COR-L47 (cell line): Measurements from ENCODE around the gene GET4.

Experiments
- DNase-seq: peaks from one replicate; lab custom pipeline; 2025; lab: John Stamatoyannopoulos, UW

GET4 gene

DNA sequence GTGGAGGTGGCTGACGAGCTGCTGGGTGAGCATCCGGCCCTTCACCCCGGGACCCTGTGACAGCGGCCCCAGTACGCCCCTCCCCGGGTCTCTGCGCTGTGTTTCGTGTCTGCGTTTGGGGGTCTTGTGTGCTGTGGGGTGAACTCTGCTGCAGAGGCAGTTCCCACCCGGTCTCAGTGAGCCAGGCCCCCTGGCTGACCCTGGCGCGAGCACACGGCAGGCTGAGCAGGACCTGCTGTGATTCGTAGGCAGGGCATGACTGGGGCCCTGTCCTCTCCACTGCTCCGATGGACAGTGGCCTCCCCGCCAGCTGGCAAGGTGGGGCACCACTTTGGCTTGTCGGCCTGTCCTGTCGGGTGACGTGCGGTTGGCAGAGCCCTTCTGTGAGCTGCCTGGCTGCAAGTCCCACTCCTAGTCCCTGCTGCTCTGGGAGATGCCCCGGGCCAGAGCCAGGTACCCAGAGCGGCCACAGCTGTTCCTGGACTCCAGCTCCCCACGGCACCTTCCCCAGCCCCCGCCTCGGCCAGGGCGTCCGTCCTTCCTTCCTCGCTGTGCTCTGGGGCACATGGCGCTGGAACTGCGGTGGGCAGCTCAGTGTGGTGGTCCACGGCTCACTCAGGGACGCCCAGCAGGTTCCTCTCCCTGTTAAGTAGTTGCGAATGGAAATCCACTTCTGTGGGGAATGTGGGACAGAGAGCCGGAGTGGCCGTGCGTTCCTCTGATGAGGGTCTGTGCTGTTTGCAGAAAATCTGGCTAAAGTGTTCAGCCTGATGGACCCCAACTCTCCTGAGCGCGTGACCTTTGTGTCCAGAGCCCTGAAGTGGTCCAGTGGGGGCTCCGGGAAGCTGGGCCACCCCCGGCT lies 10.5 kb downstream of the GET4 start:
- DNase-seq, result no peak

- no peak for DNase-seq
Measured at GRCh38 chr7:887488-887820, 11.1 kb downstream of the GET4 start.

DNA sequence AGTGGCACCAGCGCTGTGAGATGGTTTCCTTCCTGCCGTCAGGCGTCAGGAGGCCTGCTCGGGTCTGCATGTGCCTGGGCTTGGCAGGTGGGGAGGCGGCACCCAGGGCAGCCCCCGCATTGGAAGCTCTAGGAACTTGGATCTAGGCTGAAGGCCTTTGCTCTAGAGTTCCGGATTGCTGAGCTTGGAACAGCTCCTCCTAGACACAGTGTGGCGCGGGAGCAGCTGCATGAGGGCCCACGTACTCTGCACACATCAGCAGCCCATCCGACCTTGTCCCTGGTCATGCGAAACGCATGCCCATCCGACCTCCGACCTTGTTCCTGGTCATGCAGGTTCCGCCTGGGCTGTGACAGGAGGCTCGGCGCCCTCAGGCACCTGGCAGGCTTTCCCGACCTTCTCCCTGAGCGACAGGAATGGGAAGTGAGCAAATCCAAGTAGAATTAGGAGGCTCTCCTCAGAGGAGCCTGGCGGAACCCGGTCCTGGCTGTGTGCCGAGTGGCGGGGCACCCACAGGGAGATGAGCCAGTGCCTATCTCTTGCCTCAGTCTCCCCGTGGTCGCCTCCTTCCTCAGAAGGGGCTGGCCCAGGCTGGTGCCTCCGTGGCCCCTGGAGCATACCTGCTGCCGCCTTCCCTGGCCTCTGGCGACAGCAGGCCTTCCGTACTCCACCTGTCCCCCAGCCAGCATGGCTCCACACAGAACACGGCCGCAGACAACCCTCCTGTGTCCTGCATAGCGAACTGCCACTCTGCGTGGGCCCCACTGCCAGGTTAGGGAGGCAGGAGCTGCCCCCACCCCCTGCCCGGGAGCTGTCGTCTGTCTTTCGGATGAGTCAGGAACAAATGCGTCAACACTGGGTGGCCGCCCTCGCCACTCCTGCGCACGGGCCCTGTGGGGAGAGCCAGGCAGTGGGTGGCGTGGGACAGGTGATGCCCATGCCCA lies 12.0 kb downstream of the GET4 start:
- no peak for DNase-seq

DNA sequence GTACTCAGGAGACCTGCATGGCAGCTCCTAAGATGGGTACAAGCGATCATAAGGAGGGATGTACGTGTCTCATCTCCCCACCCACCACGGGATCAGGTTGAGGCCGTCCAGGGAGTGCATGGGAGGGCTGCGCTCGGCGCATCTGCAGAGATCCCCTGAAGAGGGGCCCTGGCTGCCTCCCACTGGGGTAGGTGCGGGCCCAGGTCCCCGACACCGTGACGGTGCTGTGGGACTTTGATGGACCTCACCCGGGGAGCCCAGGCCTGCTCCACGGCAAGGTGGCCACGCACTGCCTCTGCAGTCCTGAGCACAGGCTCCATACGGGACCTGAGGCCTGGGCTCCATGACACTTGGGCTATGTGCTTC lies 12.7 kb downstream of the GET4 start:
- DNase-seq, result no peak

- DNase-seq, result no peak
Measured at GRCh38 chr7:889391-889790, 13.0 kb downstream of the GET4 start.

DNA sequence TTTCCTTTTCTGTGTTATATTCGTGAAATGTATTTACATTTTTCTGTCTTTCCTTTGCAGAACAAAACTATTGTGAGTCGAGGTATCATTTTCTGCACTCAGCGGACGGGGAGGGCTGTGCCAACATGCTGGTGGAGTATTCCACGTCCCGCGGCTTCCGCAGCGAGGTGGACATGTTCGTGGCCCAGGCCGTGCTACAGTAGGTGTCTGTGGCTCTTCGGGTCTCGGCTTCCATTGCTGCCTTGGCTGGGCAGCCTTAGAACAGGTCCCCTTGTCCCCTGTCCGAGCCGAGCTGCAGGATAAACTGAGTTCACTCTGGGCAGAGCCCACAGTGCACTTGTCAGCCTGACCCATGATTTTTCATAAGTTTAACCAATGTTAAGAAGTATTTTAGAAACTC lies 14.5 kb downstream of the GET4 start:
- no peak for DNase-seq

DNA sequence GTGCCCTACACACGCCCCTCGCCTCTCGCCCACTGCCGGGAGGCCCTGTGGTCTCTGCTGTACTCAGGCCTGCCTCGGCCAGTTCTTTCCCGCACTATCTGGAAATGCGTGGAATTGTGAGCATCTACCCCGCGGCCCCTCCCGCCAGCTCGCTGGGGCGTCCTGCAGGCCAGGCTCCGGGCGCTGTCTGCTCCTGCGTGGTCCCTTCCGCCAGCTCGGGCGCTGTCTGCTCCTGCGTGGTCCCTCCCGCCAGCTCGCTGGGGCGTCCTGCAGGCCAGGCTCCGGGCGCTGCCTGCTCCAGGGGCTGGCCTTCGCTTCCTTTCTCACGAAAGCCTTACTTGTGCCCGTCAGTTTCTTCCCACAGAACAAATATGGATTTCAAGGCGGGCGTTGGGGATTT lies 14.9 kb downstream of the GET4 start:
- no peak for DNase-seq

DNA sequence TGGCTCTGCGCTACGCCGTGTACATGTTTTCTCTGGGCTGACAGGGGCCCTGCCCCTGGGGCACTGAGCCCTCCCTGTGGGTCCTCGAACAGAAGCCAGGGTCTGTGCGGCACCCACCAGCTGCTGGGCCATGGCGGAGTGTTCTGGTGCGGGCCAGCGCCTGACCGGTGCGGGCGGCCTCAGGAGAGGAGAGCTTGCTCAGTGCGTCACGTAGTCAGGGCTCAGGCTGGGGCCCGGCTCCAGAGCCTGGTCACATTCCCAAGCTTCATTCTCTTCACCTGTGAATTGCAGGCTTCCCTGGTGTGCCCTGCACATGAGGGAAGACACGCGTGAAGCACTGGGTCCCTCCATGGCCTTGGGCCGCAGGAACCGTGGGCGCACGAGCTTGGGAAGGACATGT lies 15.5 kb downstream of the GET4 start:
- no peak for DNase-seq

DNA sequence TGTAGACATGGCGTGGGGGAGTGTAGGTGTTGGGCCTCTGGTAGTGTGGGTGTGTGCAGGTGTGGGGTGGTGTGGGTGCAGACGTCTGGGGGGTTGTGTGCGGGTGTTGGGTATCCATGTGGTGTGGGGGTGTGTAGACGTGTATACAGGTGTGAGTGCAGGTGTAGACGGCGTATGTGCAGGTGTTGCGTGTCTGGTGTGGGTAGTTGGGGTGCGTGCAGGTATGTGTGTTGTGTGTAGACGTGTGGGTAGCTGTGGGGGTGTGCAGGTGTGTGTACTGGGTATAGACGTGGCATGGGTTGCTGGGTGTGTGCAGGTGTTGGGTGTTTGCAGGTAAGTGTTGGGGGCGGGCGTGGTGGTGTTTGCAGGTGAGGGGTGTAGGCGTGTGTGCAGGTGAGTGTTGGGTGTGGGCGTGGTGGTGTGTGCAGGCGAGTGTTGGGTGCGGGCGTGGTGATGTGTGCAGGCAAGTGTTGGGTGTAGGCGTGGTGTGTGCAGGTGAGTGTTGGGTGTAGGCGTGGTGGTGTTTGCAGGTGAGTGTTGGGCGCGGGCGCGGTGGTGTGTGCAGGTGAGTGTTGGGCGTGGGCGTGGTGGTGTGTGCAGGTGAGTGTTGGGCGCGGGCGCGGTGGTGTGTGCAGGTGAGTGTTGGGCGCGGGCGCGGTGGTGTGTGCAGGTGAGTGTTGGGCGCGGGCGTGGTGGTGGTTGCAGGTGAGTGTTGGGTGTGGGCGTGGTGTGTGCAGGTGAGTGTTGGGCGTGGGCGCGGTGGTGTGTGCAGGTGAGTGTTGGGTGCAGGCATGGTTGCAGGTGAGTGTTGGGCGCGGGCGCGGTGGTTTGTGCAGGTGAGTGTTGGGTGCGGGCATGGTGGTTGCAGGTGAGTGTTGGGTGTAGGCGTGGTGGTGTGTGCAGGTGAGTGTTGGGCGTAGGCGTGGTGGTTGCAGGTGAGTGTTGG lies 16.6 kb downstream of the GET4 start:
- DNase-seq, result no peak

DNA sequence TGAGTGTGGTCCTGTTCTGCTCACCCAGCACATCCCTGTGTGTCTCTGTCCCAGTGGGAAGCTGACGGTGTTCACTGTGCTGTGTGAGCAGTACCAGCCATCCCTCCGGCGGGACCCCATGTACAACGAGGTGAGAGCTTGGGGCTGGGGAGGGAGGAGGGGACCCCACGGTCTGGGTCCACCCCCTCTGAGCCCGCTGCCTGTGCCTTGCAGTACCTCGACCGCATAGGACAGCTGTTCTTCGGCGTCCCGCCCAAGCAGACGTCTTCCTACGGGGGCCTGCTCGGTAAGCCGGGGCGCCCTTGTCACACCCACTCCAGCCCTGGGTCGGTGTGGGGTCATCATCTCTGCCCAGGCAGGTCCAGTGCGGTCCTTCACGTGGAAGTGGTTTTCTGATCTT lies 17.3 kb downstream of the GET4 start:
- DNase-seq, result no peak

DNA sequence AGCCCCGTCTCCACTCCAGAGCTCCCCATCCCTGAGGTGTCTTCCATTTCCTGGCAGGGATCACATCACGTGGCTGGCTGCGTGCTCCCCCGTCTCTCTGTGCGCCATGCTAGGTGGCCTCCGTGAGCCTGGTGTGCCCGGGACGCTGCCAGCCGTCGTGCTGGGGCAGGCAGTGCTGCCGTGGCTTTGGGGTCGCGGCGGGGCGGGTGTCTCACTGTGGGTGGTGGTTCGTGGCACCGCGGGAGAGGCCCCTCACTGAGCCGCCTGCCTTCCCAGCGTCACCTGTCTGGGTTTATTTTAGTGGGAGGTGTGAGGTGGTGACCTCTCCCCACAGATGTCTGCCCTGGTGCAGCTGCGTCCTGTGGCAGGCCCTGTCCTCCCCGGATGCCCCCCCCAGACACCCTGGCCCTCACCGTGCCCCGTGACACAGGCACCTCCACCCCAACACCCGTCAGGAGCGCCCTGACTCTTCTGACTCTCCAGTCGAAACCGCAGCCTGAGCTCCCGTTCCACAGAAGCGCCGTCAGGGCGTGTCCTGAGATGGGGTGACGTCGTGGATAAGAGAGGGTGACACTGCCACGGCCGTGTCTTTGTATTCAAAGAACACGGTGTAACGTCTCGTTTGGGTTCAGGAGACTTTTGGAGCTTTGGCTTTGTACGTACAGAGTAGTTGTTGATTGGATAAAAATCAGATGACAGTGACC lies 18.0 kb downstream of the GET4 start:
- no peak for DNase-seq

DNA sequence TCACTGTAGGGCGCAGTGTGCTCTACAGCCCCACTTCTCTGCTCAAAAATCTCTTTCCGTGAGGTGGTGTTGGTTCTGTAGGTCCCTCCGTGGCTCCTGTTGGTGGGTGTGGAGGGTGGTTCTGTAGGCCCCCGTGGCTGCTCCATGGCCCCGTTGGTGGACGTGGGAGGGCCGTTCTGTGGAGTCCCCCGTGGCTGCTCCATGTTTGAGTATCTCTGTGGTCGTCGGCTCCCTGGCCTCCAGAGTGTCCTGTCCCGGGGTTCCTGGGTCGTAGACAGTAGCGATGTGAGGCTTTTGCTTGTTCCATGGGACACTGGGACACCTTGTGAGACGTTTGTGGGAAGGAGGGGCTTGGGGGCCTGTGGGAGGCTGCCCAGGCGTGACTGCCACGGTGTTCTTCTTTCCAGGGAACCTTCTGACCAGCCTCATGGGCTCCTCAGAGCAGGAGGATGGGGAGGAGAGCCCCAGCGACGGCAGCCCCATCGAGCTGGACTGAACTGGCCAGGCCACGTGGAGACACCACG lies 18.6 kb downstream of the GET4 start:
- DNase-seq, result no peak

DNA sequence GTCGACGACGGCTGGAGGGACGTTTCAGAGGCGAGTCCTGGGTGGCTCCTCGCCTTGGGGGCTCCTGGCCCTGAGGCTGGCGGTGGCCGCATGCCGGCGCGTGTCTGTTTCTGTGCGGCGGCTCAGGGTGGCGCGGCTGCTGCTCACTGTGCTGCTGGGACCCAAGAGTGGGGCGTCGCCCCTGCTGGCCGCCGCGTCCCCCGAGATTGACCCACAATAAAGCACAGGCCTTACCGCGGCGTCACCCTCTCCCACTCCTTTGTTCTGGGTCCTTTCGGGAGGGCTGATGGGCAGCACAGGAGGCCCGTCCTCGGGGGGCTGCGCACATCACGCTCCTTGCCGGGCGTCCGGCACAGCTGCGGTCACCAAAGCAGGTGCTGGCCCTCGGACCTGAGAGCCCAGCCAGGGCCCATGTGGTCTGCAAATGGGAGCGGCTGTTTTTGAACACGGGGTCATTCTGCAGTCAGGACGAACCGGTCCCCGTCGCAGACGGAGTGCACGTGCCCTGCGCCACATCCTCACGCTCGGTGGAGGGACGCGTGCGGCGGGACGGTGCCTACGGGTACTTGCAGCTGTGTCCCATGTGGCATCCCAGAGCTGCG lies 19.2 kb downstream of the GET4 start:
- DNase-seq, result no peak

GRCh38 chr7:896346-897075 lies 20.2 kb downstream of the GET4 start:
- DNase-seq, result no peak

DNA sequence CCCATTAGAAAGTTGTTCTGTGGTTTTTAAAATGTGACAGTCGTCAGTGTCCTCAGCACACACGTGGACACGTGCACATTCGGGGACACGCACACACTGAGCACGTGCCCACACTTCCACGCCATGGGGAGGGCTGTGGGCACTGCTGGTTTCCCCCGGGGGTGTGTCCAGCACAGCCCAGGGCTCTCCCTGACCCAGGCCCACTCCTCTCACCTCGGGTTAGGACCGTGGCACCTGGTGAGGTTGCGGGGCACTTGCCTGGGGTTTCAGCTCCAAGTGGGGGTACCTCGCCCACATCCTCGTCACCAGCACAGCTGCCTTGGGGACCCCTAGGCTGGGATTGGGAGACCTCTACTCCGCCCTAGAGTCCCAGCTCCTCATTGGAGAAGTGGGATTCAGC lies 20.7 kb downstream of the GET4 start:
- DNase-seq, result no peak

GRCh38 chr7:897771-898376 lies 21.5 kb downstream of the GET4 start:
- no peak for DNase-seq

- no peak for DNase-seq
Measured at GRCh38 chr7:898460-898854, 22.1 kb downstream of the GET4 start.

DNA sequence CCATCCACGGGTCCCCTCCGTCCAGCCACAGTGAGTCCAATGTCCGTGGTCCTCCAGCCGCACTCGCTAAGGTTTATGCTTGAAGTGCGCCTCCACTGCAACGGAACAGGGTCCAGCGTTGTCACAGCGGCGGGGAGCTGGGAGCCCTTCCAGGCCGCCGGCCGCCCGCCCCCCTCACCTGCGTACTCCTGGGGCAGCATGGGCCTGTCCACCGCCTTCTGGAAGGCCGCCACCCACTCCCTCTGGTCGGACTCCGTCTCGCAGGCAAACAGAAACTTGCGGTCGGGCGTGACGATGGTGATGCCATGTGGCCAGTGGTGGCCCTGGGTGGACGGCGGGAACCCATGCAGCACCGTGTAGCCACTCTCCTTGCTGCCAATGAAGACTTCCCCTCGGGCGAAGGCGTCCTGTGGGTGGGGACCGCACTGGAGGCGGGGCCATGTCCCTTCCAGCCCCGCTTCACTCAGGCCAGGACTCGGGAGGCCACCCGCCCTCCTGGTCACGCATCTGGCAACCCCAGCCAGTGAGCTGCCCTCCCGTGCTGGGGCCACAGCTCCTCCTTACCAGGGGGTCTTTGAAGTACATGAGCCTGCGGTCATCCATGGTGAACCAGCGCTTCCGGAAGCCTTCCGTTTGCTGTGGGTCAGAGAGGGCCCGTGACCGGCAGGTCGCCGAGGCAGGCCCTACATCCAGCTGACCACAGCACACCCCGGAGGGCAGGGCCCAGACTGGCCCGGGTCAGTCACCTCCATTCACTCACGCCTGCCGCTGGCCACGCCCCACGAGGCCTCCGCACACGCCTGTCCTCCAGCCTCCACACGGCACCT lies 22.7 kb downstream of the GET4 start:
- no peak for DNase-seq

DNA sequence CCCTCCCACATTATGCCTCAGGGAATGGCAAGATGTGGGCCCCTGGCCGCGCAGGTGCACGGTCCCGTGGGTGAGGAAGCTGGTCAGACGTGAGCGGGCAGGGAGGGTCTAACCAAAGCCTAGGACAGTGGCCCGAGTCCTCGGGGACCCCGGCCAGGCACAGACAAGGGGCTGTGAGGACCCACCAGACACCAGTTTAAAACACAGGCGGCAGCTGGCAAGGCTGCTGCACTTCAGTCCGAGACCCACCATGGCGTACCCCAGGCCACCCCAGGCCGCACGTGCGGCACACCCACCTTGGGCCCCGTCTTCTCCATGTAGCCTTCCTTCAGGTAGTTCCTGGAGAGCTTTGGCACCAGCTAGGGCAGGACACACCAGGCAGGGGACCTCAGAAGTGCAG lies 23.5 kb downstream of the GET4 start:
- no peak for DNase-seq
